Activated naive CD4-positive, alpha-beta T cell treated with anti-CD3 and anti-CD28 coated beads, Interleukin-2, amount 10 ng/mL, durations not matched to agents 7 days and 5 days (primary cell): ENCODE results near the gene TTC32.
"Not testable (repeated sequence)": the region's sequence is repeated elsewhere in the genome, so short reads cannot be mapped to it uniquely, and the experiment has no call there.

Experiments
- CTCF ChIA-PET: fragments of 350-600 bp; sonication (Branson Sonifier 250); formaldehyde crosslinking; loops from one replicate; lab custom pipeline; 2021; ENCODE audit warnings: antibody characterized with exemption; lab: Charles Lee
- DNase-seq: peaks from one replicate; pipeline ENCODE4 v3.0.0-alpha.2; 2020
- H3K27ac Mint-ChIP-seq: one replicate; pipeline ENCODE4 v1.8.0; 2021; ENCODE audit warnings: mild to moderate bottlenecking, moderate library complexity, mixed read lengths
- H3K27me3 Mint-ChIP-seq: one replicate; pipeline ENCODE4 v1.8.0; 2021; ENCODE audit warnings: mild to moderate bottlenecking, mixed read lengths
- H3K36me3 Mint-ChIP-seq: one replicate; pipeline ENCODE4 v1.8.0; 2021; ENCODE audit warnings: mixed read lengths
- H3K4me1 Mint-ChIP-seq: one replicate; pipeline ENCODE4 v1.8.0; 2021; ENCODE audit warnings: mixed read lengths
- H3K4me3 Mint-ChIP-seq: one replicate; pipeline ENCODE4 v1.8.0; 2021; ENCODE audit warnings: mild to moderate bottlenecking, moderate library complexity, mixed read lengths
- H3K9me3 Mint-ChIP-seq: one replicate; pipeline ENCODE4 v1.8.0; 2021; ENCODE audit warnings: mixed read lengths

Gene TTC32

DNA sequence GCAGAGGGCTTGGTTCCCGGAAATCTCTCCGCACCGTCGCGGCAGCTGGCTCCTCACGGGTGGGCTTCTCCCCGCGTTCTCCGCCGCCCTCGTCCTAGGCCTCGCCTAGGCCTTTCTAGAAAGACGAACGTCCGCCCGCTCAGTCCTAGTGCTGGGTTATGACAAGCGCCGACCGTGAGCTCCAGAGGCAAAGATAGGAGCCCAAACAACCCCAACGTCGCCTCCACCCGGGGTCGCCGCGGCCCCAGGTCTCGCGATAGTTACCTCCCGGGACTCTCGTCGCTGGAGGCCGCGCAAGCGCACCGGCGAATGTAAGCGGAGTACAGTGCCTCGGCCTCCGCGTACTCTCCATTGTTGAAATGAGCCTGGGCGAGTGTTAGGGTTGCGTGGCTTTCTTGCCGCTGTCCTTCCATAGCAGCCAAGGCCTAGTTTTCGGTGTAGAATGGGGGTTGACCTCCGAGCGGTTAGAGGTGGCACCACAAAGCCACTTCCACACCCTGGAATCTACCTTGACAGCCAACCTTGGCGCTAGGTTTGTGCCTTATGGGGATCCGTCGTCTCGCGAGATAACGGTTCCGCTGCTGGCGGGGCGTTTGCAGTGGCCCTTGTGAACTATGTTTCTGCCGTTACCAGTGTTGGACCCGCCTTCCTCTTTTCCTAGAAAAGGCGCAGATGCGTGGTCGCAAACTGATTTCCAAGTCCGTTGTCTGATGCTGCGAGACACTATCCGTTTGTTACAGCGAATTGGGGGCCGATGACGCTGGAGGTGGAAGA lies at the start of gene TTC32:
TTC32 (minus strand) TSS at position 542 of the 774 bp plus-strand sequence; CDS start at position 413, 129 bp downstream.
- Mint-ChIP-seq H3K4me3 (peak within 1 kb of the TSS; percentile 84), H3K27me3 (peaks cover 15% of the 10 kb centered on the region), H3K27ac (peak within 1 kb of the TSS; percentile 93), H3K4me1 (peaks cover 45% of the 10 kb centered on the region), H3K9me3 (no peaks in the 10 kb centered on the region), H3K36me3 (peaks cover 22% of the 10 kb centered on the region)
- CTCF ChIA-PET, result no interaction called here
- peak; percentile 96 for DNase-seq

DNA sequence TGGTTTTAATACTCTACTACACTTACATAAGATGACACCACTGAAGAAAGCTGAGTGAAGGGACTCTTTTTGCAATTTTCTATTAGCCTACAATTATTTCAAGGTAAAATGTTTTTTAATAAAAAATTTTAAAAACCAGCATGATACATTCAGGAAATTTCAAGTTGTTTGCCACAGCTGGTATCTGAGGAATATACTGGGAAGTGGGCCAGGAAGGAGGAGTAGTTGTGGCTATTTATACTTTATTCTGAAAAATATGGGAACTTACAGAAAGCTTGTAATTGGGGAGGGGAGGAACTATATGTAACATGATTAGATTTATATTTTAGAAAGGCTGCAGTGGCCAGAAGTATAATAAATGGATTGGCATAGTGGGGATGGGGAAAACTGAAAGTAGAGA lies 47.3 kb upstream of the TTC32 start:
- H3K27ac Mint-ChIP-seq, result no peak overlapping the region
- H3K4me3 Mint-ChIP-seq, result no peak overlapping the region
- no peaks in the 10 kb centered on the region for H3K27me3 Mint-ChIP-seq
- no peak for DNase-seq
- no peaks in the 10 kb centered on the region for H3K4me1 Mint-ChIP-seq
- no peaks in the 10 kb centered on the region for H3K9me3 Mint-ChIP-seq
- CTCF ChIA-PET, result no interaction called here
- H3K36me3 Mint-ChIP-seq, result no peaks in the 10 kb centered on the region

DNA sequence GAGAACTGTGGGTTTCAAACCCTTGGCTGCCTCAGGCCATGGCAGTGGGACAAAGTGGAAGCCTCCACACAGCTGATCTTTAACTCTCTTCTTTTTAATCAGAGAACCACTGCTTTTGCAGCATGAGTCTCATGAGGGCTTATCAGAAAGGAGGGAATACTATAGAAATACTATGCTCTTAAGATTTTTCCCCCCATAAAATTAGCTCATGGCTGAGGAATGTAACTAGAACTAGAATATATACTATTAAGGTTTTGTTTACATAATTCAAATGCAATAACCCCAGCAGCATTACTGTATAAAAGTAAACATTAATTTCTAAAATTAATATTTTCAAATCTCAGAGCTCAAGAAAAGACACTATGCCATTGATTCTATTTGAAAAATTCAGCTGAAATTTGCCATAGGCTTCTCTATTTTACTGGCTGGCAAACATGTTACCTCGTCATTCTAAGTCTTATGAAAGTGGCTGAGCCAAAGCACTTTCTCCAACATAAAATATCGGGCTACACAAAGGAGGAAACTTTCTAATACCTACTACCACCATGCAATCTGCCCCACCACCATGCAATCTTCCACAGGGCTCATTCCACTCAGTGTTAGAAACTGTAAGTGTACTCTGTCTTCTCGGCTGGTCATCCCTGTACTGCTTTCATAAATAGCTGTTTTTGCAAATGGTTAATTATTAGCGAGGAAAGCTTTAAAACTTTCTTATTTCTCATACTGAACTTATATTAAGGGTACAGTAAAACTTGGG lies 45.6 kb upstream of the TTC32 start:
- Mint-ChIP-seq H3K4me1 (no peaks in the 10 kb centered on the region), H3K4me3 (no peak overlapping the region), H3K36me3 (no peaks in the 10 kb centered on the region), H3K27me3 (no peaks in the 10 kb centered on the region), H3K9me3 (no peaks in the 10 kb centered on the region), H3K27ac (no peak overlapping the region)
- CTCF ChIA-PET, result interaction anchor here (2.4 kb wide), 1 partner anchor 8 kb away, joined by 10 read pairs; no protein-coding TSS in a partner anchor
- DNase-seq, result no peak

DNA sequence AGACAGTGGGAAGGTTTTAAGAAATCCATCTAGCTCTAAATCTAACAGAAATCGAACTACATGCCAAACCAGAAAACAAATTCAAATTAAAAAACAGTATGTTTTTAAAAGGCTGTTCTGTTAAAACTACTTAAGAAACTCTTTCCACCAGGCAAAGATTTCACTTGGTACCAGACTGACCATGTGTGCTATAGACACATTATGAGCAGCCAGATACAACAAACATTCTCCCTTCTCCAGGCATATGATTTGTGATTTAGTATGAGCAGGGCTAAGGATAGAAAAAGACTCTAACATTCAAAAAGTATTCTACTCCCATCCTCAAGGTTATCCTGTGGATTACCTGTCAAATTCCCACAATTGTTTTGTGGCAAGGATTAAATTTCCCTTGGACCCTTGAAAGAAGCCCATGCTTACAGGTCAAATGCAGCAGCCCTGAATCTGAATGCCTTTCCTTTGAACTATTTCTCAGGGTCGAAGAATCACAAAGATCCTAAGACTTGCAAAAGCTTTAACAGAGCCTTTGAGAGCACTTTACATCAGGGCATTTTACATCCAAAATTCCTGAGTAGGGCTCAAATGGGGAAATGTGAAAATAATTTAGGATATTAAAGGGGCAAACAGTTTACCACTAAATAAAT lies 42.5 kb upstream of the TTC32 start:
- no peak for DNase-seq
- H3K4me3 Mint-ChIP-seq, result no peak overlapping the region
- H3K27me3 Mint-ChIP-seq, result no peaks in the 10 kb centered on the region
- no peaks in the 10 kb centered on the region for H3K4me1 Mint-ChIP-seq
- no peaks in the 10 kb centered on the region for H3K36me3 Mint-ChIP-seq
- no peak overlapping the region for H3K27ac Mint-ChIP-seq
- CTCF ChIA-PET, result no interaction called here
- H3K9me3 Mint-ChIP-seq, result no peaks in the 10 kb centered on the region

DNA sequence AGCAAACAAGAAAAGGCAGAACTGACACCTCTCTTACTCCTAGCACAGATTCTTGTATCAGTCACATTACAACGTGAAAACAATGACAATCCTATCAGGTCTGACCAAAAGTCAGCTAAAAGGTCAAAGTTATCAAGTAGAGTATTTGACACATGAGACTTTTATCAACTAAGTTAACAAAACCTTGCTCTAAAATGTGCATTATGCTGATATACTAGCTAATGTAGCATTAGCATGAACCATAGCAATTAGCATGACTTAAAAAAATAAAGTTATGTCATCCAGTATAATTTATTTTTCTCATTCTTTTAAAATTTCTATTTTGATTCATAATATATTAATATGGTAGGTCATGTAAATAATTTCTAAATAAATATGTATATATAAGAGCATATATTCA lies 41.4 kb upstream of the TTC32 start:
- no peak for DNase-seq
- H3K36me3 Mint-ChIP-seq, result no peaks in the 10 kb centered on the region
- no peaks in the 10 kb centered on the region for H3K4me1 Mint-ChIP-seq
- CTCF ChIA-PET, result interaction anchor here (0.9 kb wide), 1 partner anchor 72 kb away, joined by 3 read pairs; no protein-coding TSS in a partner anchor
- no peak overlapping the region for H3K27ac Mint-ChIP-seq
- H3K27me3 Mint-ChIP-seq, result no peaks in the 10 kb centered on the region
- no peaks in the 10 kb centered on the region for H3K9me3 Mint-ChIP-seq
- H3K4me3 Mint-ChIP-seq, result no peak overlapping the region

DNA sequence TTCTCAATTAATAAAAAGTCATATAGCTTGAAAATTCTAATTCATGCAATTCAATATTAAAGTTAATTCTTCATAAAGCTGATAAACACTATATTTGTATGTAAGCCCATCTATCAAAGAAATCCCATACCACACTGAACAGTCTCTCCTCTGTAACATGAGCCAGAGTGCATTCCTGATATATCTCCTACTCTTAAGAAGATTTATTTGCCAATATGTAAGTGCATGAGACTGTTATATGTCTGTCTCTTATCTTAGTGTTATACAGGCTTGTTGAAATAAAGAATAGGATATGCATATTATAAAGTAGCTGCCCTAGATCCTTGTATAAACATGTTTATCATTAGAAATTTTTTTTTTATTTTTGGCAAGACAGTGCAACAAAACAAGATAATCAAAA lies 40.4 kb upstream of the TTC32 start:
- no peak overlapping the region for H3K4me3 Mint-ChIP-seq
- no peaks in the 10 kb centered on the region for H3K9me3 Mint-ChIP-seq
- no peak for DNase-seq
- H3K27ac Mint-ChIP-seq, result no peak overlapping the region
- no peaks in the 10 kb centered on the region for H3K27me3 Mint-ChIP-seq
- CTCF ChIA-PET, result no interaction called here
- no peaks in the 10 kb centered on the region for H3K36me3 Mint-ChIP-seq
- no peaks in the 10 kb centered on the region for H3K4me1 Mint-ChIP-seq

DNA sequence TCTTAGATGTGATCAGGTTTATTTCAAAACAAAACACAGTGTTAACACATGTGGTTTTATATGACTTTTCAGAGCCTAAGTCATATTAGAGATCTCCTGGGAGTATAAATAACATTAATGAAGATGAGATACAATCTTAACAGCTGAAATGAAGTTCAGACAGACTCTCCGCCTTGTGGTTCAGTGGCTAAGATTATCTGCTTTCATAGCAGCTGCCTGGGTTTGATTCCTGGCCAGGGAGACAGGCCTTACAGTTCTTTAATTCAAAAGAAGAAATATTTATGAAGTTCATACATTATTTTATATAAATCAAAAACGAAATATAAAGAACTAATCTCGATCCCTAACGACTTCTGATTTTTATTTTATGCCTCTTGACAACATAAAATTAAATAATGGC lies 35.2 kb upstream of the TTC32 start:
- Mint-ChIP-seq H3K36me3 (no peaks in the 10 kb centered on the region), H3K27me3 (no peaks in the 10 kb centered on the region), H3K4me1 (no peaks in the 10 kb centered on the region), H3K9me3 (no peaks in the 10 kb centered on the region), H3K4me3 (no peak overlapping the region), H3K27ac (no peak overlapping the region)
- CTCF ChIA-PET, result no interaction called here
- DNase-seq, result no peak

DNA sequence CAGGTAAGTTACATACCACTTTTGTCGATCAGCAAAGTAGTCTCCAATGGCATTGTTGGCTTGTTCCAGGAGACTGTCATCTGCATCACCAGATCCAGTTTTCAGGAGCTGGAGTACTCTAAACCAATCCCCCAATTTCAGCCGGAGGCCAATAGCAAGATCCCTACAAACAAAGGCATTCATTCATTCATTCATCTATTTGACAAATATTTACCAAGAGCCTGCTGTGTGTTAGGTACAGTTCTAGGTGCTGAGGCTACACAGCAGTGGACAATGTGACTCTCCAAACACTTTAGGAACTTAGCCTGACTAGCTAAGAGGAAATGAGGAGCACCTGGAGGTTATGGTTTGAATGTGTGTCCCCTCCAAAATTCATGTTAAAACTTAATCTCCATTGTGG lies 34.4 kb upstream of the TTC32 start:
- Mint-ChIP-seq H3K27ac (no peak overlapping the region), H3K4me3 (no peak overlapping the region), H3K27me3 (no peaks in the 10 kb centered on the region), H3K9me3 (no peaks in the 10 kb centered on the region), H3K4me1 (no peaks in the 10 kb centered on the region), H3K36me3 (no peaks in the 10 kb centered on the region)
- CTCF ChIA-PET, result interaction anchor here (0.5 kb wide), 1 partner anchor 226 kb away, joined by 3 read pairs; no protein-coding TSS in a partner anchor
- no peak for DNase-seq

DNA sequence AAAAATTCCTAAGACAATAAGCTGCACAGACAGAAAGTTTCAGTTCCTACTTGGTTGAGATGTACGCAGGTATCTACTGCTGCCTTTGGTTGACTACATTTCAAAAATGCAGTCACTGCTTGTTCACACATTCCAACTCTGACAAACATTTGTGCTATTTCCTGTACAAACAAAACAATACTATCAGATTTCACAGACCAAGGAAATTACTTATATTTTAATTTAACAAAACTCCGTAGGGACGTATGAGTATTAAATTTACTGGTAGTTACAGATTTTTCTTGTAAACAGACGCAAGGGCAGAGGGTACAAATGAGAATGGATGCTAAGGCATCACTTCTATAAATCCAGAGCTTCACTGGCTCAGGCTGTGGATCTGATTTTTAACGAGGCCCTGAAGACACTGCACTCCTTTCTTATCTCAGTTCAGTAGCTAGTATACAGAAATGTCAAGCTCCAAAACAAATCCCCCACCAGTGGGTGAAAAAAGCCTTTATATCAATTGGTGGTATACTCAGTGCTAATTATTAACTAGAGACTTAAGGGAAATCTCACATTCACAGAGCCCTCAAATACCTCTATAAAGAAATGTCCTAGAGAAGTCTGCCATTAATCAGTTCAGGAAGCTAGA lies 31.7 kb upstream of the TTC32 start:
- DNase-seq, result no peak
- no peaks in the 10 kb centered on the region for H3K9me3 Mint-ChIP-seq
- H3K4me1 Mint-ChIP-seq, result no peaks in the 10 kb centered on the region
- H3K4me3 Mint-ChIP-seq, result no peak overlapping the region
- H3K27me3 Mint-ChIP-seq, result no peaks in the 10 kb centered on the region
- H3K36me3 Mint-ChIP-seq, result peaks cover 3% of the 10 kb centered on the region
- CTCF ChIA-PET, result no interaction called here
- no peak overlapping the region for H3K27ac Mint-ChIP-seq

DNA sequence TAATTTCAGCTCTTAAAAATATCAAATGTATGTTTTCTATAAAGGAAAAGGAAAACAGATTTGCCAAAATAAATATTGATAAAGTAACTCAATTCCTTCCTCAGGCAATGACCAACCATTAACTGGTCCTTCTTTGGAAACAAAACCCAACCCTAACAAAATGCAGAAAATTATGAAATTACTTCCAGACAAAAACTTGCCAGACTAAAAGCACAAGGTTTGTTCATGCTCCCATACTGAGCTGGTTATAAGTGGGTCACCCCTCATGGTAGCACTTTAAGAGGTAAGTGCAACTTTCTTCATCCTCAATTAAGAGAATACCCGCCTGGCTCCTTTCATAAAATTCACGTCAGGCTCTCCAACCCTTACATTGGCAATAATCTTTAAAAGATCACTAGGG lies 31.1 kb upstream of the TTC32 start:
- CTCF ChIA-PET, result no interaction called here
- no peak for DNase-seq
- no peaks in the 10 kb centered on the region for H3K27me3 Mint-ChIP-seq
- no peak overlapping the region for H3K4me3 Mint-ChIP-seq
- no peaks in the 10 kb centered on the region for H3K4me1 Mint-ChIP-seq
- no peak overlapping the region for H3K27ac Mint-ChIP-seq
- peaks cover 4% of the 10 kb centered on the region for H3K36me3 Mint-ChIP-seq
- H3K9me3 Mint-ChIP-seq, result peaks cover 3% of the 10 kb centered on the region

DNA sequence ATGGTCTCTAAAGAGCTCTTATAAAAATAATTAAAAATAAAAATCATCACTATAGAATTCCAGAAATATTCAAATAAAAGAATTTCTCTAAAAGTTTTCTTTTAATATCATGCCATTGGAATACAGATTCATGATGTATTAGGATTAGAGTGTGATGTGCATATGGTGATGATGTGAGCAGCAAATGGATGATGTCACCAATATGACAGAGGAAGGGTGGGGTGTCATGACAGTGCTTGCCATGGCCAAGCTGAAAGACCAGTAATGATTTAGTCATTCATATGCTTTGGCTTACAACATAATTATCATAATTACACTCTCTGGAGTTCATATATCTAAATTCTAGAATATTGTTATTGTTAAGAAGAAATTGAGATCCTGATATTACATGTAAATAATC lies 27.4 kb upstream of the TTC32 start:
- H3K27me3 Mint-ChIP-seq, result no peaks in the 10 kb centered on the region
- H3K4me1 Mint-ChIP-seq, result no peaks in the 10 kb centered on the region
- no peak for DNase-seq
- H3K9me3 Mint-ChIP-seq, result peaks cover 17% of the 10 kb centered on the region
- no peak overlapping the region for H3K27ac Mint-ChIP-seq
- CTCF ChIA-PET, result no interaction called here
- no peak overlapping the region for H3K4me3 Mint-ChIP-seq
- H3K36me3 Mint-ChIP-seq, result peaks cover 17% of the 10 kb centered on the region

DNA sequence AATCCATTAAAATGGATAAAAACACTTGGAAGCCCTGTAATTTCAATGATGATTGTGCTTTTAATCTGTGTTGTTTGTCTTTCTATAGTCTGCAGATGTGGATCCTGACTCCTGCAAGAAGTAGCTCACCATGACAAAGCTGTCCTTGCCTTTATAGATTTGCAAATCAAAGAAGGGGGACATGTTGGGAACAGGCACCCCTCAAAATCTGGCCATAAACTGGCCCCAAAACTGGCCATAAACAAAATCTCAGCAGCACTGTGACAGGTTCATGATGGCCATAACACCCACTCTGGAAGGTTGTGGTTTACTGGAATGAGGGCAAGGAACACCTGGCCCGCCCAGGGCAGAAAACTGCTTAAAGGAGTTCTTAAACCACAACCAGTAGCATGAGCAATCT lies 26.0 kb upstream of the TTC32 start:
- Mint-ChIP-seq H3K36me3 (peaks cover 17% of the 10 kb centered on the region), H3K9me3 (peaks cover 17% of the 10 kb centered on the region)
- CTCF ChIA-PET, DNase-seq, H3K27me3 Mint-ChIP-seq, H3K27ac Mint-ChIP-seq, H3K4me1 Mint-ChIP-seq, H3K4me3 Mint-ChIP-seq: not testable (repeated sequence)

DNA sequence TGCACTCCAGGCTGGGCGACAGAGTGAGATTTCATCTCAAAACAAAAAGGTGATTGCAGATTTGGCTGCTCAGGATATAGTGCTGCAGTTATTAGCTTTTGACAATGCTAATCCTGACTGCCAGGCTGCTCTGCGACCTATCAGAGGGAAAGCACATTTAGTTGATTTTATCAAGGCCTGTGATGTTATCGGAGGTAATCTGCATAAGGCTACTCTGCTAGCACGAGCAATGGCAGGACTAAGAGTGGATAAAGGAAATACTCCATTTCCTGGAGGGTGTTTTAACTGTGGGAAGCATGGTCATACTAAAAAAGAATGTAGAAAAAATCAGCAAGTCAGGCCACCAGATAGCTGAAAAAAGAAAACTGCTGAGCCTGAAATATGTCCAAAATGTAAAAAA lies 22.7 kb upstream of the TTC32 start:
- DNase-seq, H3K4me3 Mint-ChIP-seq, H3K27me3 Mint-ChIP-seq, H3K27ac Mint-ChIP-seq, H3K4me1 Mint-ChIP-seq, CTCF ChIA-PET: not testable (repeated sequence)
- Mint-ChIP-seq H3K36me3 (peaks cover 17% of the 10 kb centered on the region), H3K9me3 (peaks cover 17% of the 10 kb centered on the region)

DNA sequence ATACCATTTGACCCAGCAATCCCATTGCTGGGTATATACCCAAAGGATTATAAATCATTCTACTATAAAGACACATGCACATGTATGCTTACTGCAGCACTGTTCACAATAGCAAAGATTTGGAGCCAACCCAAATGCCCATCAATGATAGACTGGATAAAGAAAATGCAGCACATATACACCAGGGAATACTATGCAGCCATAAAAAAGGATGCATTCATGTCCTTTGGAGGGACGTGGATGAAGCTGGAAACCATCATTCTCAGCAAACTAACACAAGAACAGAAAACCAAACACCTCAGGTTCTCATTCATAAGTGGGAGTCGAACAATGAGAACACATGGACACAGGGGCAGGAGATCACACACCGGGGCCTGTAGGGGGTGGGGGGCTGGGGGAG lies 20.4 kb upstream of the TTC32 start:
- DNase-seq, H3K27me3 Mint-ChIP-seq, H3K9me3 Mint-ChIP-seq, H3K4me3 Mint-ChIP-seq, CTCF ChIA-PET, H3K4me1 Mint-ChIP-seq, H3K27ac Mint-ChIP-seq: not testable (repeated sequence)
- peaks cover 13% of the 10 kb centered on the region for H3K36me3 Mint-ChIP-seq
